NOMO-1 treated with dmso at 0.1 percent for 144 hours (cell line): ENCODE data around the gene TRPC4.

Experiments used
- DNase-seq: peaks from one replicate; lab custom pipeline; 2025; ENCODE audit not compliant: unreplicated experiment; lab: John Stamatoyannopoulos, UW

Gene TRPC4

GRCh38 chr13:37729876-37730275 is 139.7 kb downstream of the TRPC4 start:
- no peak for DNase-seq

DNA sequence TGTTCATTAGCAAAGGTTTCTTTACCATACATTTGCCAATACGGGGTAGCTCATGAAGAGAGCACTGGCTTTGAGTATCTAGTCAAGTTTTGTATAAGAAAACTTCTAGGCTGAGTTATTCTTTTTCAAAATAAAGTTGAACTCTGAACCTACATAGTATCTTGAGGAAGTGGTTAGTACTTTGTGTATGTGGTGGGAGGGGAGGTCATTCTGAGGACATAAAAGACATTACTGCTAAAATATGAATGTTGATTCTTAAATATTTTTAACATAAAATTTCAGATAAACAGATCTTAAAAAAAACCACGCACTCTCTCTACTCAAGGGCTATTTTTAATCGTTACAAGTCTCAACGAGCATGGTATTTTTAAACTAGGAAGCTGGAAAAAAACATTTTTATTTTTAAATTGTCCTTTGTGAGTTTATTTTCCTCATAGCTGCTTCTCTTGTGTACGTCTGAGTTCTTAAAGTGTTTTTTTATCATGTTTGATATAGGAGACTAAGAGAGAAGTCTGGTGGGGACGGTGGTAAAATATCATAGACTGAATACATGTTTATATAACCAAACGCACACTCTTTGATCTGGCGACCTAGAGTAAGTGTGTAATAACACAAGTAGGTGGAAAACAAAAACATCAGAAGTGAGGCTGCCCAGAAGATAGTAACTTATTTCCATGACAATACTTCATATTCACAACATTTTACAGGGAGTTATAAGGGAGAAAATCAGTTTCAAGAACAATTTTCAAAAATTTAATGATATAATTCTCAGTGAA is 153.0 kb downstream of the TRPC4 start:
- no peak for DNase-seq

- DNase-seq: no peak
Observed at GRCh38 chr13:37715606-37716015, 154.0 kb downstream of the TRPC4 start.

DNA sequence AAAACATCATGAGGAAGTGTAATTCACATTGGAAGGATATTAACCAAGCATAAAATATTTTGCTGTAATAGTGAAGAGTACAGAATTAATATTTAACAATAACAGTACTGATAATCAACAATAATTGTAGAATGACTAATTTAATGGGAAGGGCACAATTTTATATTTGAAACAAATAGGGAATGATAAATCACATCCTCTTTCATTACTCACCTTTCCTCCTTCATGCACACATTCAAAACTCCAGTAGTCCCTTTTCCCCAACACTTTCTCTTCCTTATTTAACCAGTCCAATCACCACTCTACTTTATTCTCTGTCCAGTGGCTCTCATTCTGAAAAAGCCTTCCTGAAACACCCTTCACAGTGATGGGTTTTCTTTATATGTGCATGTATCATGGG is 160.3 kb downstream of the TRPC4 start:
- DNase-seq: no peak

DNA sequence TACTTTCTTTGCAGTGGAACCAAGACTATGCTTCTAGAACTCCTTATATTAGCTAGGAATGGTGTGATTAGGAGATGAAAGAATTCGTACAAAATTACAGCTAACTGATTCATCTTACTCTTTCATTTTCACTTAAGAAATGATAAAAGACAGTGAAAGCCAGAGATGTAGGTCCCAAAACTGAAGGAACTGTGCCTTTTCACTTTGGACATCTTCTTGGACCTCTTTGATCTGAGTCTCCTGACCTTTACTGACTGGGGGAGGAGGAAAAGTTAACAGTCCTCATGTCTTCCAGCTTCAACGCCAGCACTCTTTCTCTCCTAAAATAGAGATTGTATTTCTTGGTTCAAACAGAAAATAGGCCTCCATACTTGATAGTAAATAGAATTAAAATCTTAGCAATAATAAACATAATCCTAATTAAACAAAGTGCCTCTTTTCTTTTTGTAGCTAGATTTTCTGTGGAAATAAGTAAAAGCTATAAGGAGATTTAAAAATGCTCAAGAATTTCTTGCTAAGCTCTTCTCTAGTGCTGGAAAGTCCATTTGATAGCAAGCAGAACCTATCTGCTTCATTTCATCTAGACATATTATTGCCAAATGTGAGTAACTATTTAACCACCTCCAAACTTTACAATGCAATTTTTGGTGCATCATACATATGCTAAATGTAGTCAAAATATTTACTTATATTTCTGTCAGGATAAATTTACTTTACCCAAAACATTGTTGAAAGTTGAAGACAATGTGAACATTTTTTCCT is 161.7 kb downstream of the TRPC4 start:
- no peak for DNase-seq

DNA sequence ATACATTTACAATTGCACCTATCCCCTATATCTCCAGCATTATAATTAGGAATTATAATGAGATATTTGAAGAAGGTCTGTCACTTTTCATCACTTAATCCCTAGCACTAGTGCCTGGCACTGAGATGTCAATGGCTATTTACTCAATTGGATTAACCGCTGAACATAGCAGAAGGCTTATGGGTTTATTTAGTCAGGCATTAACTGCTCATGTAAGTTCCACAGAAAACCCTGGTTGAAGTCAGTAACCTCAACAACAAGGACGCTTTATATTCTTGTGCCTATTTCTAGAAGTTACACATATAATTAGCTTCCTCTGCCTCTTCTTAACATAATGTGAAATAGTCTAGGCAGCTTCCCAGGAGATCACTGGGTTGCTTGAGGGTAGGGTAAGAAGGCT is 163.5 kb downstream of the TRPC4 start:
- DNase-seq: no peak

GRCh38 chr13:37701972-37702371 is 167.6 kb downstream of the TRPC4 start:
- no peak for DNase-seq

GRCh38 chr13:37701306-37701705 is 168.3 kb downstream of the TRPC4 start:
- DNase-seq: no peak

DNA sequence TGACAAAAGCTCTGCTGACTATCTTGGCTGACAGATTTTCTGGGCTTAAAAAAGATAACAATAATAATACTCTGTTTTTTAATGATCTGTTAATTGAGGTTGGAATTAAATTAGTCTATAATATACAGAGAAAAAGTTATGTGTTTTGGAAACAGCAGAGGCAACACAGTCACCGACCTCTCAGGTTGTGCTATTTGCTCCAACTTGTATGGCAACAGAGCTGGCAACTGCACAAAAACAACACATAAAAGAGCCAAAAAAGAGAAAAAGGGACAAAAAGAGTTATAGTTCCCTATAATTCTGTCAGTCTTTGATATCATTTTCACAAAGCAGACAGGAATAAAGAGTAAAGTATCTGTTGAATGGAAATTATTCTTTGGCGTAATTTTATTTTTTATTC is 168.7 kb downstream of the TRPC4 start:
- DNase-seq: no peak

GRCh38 chr13:37695200-37695599 is 174.4 kb downstream of the TRPC4 start:
- no peak for DNase-seq

GRCh38 chr13:37690361-37690760 is 179.2 kb downstream of the TRPC4 start:
- no peak for DNase-seq

GRCh38 chr13:37686501-37686900 is 183.1 kb downstream of the TRPC4 start:
- DNase-seq: no peak

DNA sequence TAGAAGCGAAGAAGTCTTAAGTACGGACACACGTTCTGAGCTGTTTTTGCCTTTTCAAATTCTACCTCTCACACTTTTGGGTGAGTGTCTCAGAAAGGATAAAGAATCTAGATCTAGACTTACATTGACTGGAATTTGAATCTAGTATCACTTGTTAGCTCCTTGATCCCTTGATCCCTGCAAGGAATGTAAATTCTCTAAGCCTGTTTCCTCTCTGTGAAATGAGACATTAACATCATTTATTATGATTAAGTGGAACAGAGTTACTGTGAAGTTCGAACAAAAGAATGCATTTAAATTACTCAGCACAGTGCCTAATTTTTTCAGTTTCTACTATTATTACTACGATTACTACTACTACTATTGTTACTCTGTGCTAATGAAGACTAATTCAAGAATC is 184.4 kb downstream of the TRPC4 start:
- no peak for DNase-seq

- no peak for DNase-seq
Observed at GRCh38 chr13:37682496-37682895, 187.1 kb downstream of the TRPC4 start.

DNA sequence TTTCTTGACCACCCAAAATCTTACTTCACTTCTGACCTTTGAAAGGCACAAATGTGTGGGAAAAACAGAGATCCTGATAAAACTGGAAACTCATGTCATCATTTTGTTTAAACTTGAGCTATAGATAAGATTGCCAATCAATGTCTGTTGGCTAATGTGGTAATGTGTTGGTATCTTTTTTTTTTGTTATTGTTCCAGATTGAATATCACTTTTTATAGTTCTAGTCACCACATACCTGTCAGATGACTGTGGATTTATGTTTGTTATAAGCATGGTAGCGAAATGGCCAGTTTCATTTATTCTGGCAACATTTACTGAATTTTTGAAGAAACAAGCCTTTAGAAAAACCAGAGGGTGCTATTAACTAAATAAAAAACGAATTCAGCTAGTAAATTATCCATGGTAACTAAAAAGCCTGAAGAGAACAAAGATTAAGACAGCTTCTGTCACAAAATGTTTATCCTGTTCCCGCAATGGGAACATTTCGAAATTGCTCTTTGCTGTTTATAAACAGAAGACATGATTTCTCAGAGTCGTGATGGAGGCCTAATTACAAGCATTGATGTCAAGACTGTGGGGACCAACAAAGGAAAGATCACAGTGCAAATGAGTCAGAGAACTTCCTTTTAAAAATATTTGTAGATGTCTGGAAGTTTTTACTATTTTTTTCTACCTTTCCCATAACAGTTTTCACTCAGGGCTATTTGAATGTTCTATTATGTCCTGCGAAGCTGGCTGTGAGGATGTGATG is 188.1 kb downstream of the TRPC4 start:
- DNase-seq: no peak

DNA sequence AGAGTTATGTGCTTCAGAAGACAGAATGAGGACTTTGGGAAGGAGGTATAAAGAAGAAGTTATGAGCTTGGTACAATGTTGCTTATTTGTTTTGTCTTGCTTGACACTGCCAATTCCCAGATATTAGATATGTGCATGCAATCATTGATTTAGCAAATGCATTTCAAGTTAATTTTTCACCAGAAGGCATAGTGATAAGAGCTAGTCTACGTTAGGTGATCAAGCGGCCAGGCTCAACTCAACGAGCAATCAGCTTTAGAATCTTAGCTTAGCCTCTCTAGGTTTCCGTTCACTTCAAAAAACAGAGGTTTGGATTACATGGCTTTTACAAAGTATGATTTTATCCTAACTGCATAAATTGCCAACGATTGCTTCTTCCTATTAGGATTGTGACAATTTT is 189.4 kb downstream of the TRPC4 start:
- DNase-seq: no peak

DNA sequence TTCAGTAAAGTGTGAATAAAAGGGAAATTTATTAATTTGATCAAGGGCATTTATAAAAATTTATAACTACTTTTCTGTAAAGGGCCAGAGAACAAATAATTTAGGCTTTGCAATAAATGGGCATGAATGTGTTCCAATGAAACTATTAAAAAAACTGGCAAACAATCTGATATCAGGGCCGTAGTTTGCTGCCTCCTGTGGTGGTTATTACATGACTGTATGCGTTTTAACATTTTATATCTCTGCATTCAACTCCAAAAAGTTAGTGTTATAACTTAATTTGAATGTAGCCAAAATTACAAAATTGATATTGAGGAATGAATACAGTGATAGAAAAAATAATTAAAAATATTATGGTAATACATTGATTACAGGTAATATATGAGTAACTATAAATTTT is 190.5 kb downstream of the TRPC4 start:
- DNase-seq: no peak

- no peak for DNase-seq
Observed at GRCh38 chr13:37669845-37670244, 199.7 kb downstream of the TRPC4 start.

DNA sequence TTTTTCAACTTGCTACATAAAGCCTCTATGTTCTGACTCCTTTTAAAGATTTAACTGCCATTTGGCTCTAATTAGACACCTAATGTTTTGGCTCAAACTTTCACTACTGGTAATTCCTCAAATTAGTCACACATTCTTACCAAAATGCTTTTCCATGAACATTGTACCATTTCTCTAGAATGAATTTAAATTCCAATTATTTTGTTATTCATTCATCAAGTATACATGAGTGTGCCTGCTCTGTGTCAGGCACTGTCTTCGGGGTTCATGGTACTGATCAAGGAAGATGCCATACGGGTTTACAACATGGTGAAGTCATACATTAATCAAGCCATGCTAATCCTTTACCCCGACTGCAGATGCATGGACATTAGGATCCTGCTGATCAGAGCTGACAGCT is 201.9 kb downstream of the TRPC4 start:
- no peak for DNase-seq

- DNase-seq: no peak
Observed at GRCh38 chr13:37666036-37666435, 203.5 kb downstream of the TRPC4 start.

GRCh38 chr13:37665420-37665819 is 204.2 kb downstream of the TRPC4 start:
- DNase-seq: no peak

DNA sequence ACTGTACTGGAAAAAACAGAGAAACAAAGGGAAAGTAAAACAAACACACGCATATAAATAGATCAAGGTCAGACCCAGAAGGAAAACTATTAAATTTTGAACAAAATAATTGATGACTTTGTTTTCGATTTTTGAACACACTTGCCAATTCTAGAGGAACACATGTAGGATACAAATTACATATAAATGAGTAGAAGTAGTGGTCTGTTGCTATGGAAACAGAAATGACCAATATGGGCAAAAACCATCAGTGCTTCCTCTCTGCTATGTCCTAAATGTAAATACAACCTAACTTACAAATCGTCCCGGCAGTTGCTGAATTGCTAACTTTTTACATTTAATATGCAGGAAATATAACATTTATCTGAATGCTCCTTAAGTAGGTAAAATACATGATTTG is 205.8 kb downstream of the TRPC4 start:
- no peak for DNase-seq
